Mucosa of rectum (tissue), 2 donors: ENCODE results near the gene CTDSP1.

Experiments used
- H3K27ac ChIP-seq, 2 donors: one replicate each; pipeline ENCODE4 v1.7.0; 2013; ENCODE audit warnings: inconsistent platforms in 2 of 2, low read depth in 2 of 2, low read length in 2 of 2
- H3K27me3 ChIP-seq, 2 donors: one replicate each; pipeline ENCODE4 v1.7.0; 2013; ENCODE audit warnings: low read length in 2 of 2; ENCODE audit not compliant: control insufficient read depth in 2 of 2, insufficient read depth in 2 of 2
- H3K36me3 ChIP-seq, 2 donors: one replicate each; pipeline ENCODE4 v1.7.0; 2013; ENCODE audit warnings: low read length in 2 of 2; ENCODE audit not compliant: control insufficient read depth in 2 of 2, insufficient read depth in 2 of 2
- H3K4me1 ChIP-seq, 2 donors: one replicate each; pipeline ENCODE4 v1.7.0; 2013; ENCODE audit warnings: low read length in 2 of 2, mild to moderate bottlenecking in 1 of 2; ENCODE audit not compliant: control insufficient read depth in 2 of 2, insufficient read depth in 2 of 2
- H3K4me3 ChIP-seq, 2 donors: one replicate each; pipeline ENCODE4 v1.7.0; 2013; ENCODE audit warnings: low read length in 2 of 2
- H3K9ac ChIP-seq, 2 donors: one replicate each; pipeline ENCODE4 v1.7.0; 2013; ENCODE audit warnings: low read length in 2 of 2, low read depth in 1 of 2, mild to moderate bottlenecking in 1 of 2
- H3K9me3 ChIP-seq, 2 donors: one replicate each; pipeline ENCODE4 v1.7.0; 2013; ENCODE audit warnings: low read length in 2 of 2; ENCODE audit not compliant: control insufficient read depth in 2 of 2
- donor health status: healthy.
- donor health status: Normal muscosa, but diverticular disease.

The CTDSP1 gene

GRCh38 chr2:218434456-218434855 lies 34.8 kb downstream of the CTDSP1 start:
- Histone ChIP-seq H3K4me3 (no peak overlapping the region), H3K27ac (no peak overlapping the region), H3K4me1 (no peaks in the 10 kb centered on the region), H3K9me3 (no peaks in the 10 kb centered on the region), H3K27me3 (no peaks in the 10 kb centered on the region), H3K36me3 (peaks cover 55 to 70% of the 10 kb centered on the region in 2 donors), H3K9ac (no peak overlapping the region)

GRCh38 chr2:218435003-218435982 lies 35.6 kb downstream of the CTDSP1 start:
- no peaks in the 10 kb centered on the region for H3K27me3 ChIP-seq
- no peaks in the 10 kb centered on the region for H3K9me3 ChIP-seq
- H3K4me1 ChIP-seq: no peaks in the 10 kb centered on the region
- H3K27ac ChIP-seq: no peak overlapping the region
- no peak overlapping the region for H3K4me3 ChIP-seq
- no peak overlapping the region for H3K9ac ChIP-seq
- H3K36me3 ChIP-seq: peaks cover 50 to 67% of the 10 kb centered on the region in 2 donors

GRCh38 chr2:218436992-218437391 lies 37.3 kb downstream of the CTDSP1 start:
- H3K27ac ChIP-seq: no peak overlapping the region
- no peak overlapping the region for H3K4me3 ChIP-seq
- H3K4me1 ChIP-seq: no peaks in the 10 kb centered on the region
- H3K9me3 ChIP-seq: no peaks in the 10 kb centered on the region
- no peaks in the 10 kb centered on the region for H3K27me3 ChIP-seq
- H3K36me3 ChIP-seq: peaks cover 42 to 60% of the 10 kb centered on the region in 2 donors
- no peak overlapping the region for H3K9ac ChIP-seq

GRCh38 chr2:218437969-218438368 lies 38.3 kb downstream of the CTDSP1 start:
- H3K4me1 ChIP-seq: no peaks in the 10 kb centered on the region
- no peak overlapping the region for H3K9ac ChIP-seq
- no peak overlapping the region for H3K27ac ChIP-seq
- H3K4me3 ChIP-seq: no peak overlapping the region
- peaks cover 36 to 51% of the 10 kb centered on the region in 2 donors for H3K36me3 ChIP-seq
- H3K27me3 ChIP-seq: no peaks in the 10 kb centered on the region
- no peaks in the 10 kb centered on the region for H3K9me3 ChIP-seq

GRCh38 chr2:218438596-218438995 lies 38.9 kb downstream of the CTDSP1 start:
- Histone ChIP-seq H3K9ac (no peak overlapping the region), H3K27ac (no peak overlapping the region), H3K36me3 (peaks cover 39 to 51% of the 10 kb centered on the region in 2 donors), H3K9me3 (no peaks in the 10 kb centered on the region), H3K4me1 (peaks cover 0 to under 1% of the 10 kb centered on the region in 2 donors), H3K4me3 (no peak overlapping the region), H3K27me3 (no peaks in the 10 kb centered on the region)

GRCh38 chr2:218444692-218445357 lies 45.2 kb downstream of the CTDSP1 start:
- H3K27ac ChIP-seq: peak overlapping the region; percentile 72 to 77
- H3K4me1 ChIP-seq: peaks cover 12 to 29% of the 10 kb centered on the region in 2 donors
- no peaks in the 10 kb centered on the region for H3K9me3 ChIP-seq
- H3K36me3 ChIP-seq: peaks cover 30 to 32% of the 10 kb centered on the region in 2 donors
- H3K9ac ChIP-seq: no peak overlapping the region
- no peak overlapping the region for H3K4me3 ChIP-seq
- no peaks in the 10 kb centered on the region for H3K27me3 ChIP-seq

GRCh38 chr2:218445602-218446001 lies 45.9 kb downstream of the CTDSP1 start:
- peaks cover 12 to 29% of the 10 kb centered on the region in 2 donors for H3K4me1 ChIP-seq

GRCh38 chr2:218446547-218446946 lies 46.9 kb downstream of the CTDSP1 start:
- Histone ChIP-seq H3K36me3 (peaks cover 31 to 33% of the 10 kb centered on the region in 2 donors), H3K9ac (no peak overlapping the region)

More at GRCh38 chr2:218445602-218446001, 45.9 kb downstream of the CTDSP1 start:
- no peak overlapping the region for H3K4me3 ChIP-seq
- peaks cover 29 to 34% of the 10 kb centered on the region in 2 donors for H3K36me3 ChIP-seq
- no peaks in the 10 kb centered on the region for H3K9me3 ChIP-seq
- H3K27me3 ChIP-seq: no peaks in the 10 kb centered on the region
- peak overlapping the region; percentile 72 to 74 for H3K27ac ChIP-seq
- H3K9ac ChIP-seq: no peak overlapping the region

GRCh38 chr2:218447072-218447471 lies 47.4 kb downstream of the CTDSP1 start:
- Histone ChIP-seq H3K4me3 (no peak overlapping the region), H3K4me1 (peaks cover 12 to 29% of the 10 kb centered on the region in 2 donors), H3K36me3 (peaks cover 33 to 34% of the 10 kb centered on the region in 2 donors), H3K9ac (no peak overlapping the region), H3K27ac (no peak overlapping the region), H3K9me3 (no peaks in the 10 kb centered on the region), H3K27me3 (no peaks in the 10 kb centered on the region)

More at GRCh38 chr2:218446547-218446946, 46.9 kb downstream of the CTDSP1 start:
- Histone ChIP-seq H3K27ac (no peak overlapping the region), H3K27me3 (no peaks in the 10 kb centered on the region), H3K9me3 (no peaks in the 10 kb centered on the region), H3K4me3 (no peak overlapping the region), H3K4me1 (peaks cover 12 to 29% of the 10 kb centered on the region in 2 donors)

- no peak overlapping the region for H3K9ac ChIP-seq
- H3K4me1 ChIP-seq: peaks cover 12 to 25% of the 10 kb centered on the region in 2 donors
- H3K4me3 ChIP-seq: no peak overlapping the region
- H3K27ac ChIP-seq: no peak overlapping the region
- no peaks in the 10 kb centered on the region for H3K27me3 ChIP-seq
- peaks cover 31 to 35% of the 10 kb centered on the region in 2 donors for H3K36me3 ChIP-seq
- no peaks in the 10 kb centered on the region for H3K9me3 ChIP-seq
Measured at GRCh38 chr2:218448934-218449333, 49.3 kb downstream of the CTDSP1 start.
